22Rv1 (cell line): Measurements from ENCODE around the gene SOCS6.

Source experiments
- ZFX ChIP-seq: fragments of 450-650 bp; IDR thresholded peaks from 2 replicates; pipeline ENCODE4 v1.6.1; 2017; ENCODE audit warnings: antibody characterized with exemption, borderline replicate concordance
- TF ChIP-seq, protein P1 (sequence below): fragments of 450-650 bp; IDR thresholded peaks from 2 replicates; pipeline ENCODE4 v1.5.1; 2017; ENCODE audit warnings: mild to moderate bottlenecking

DNA sequence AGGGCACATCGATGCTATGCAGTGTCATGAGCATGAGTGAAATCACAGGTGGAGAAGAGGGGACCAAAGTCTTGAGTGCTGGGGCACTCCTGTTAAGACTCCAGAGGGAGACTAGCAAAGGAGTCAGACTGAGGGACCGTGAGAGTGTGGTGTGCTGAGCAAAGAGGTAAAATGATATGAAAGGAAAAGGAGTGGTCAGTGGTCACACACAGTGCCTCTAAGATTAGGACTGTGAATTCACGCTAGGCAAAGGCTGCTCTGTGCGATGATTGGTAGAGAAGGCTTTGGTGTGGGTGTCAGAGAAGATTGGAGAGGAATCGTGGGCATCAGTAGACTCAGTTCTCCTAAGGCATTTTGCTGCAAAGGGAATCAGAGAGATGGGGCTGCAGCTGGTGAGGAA lies 12.8 kb downstream of the SOCS6 start:
- TF ChIP-seq, protein P1, sequence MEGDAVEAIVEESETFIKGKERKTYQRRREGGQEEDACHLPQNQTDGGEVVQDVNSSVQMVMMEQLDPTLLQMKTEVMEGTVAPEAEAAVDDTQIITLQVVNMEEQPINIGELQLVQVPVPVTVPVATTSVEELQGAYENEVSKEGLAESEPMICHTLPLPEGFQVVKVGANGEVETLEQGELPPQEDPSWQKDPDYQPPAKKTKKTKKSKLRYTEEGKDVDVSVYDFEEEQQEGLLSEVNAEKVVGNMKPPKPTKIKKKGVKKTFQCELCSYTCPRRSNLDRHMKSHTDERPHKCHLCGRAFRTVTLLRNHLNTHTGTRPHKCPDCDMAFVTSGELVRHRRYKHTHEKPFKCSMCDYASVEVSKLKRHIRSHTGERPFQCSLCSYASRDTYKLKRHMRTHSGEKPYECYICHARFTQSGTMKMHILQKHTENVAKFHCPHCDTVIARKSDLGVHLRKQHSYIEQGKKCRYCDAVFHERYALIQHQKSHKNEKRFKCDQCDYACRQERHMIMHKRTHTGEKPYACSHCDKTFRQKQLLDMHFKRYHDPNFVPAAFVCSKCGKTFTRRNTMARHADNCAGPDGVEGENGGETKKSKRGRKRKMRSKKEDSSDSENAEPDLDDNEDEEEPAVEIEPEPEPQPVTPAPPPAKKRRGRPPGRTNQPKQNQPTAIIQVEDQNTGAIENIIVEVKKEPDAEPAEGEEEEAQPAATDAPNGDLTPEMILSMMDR: no peak
- no peak for TF ChIP-seq ZFX
